Measurements from ENCODE around the gene CCDC7. TPM values are rescaled to one million over a fixed set of nuclear protein-coding genes. Genes with fewer than 3 reads are reported as not detected.

Gene CCDC7
- total RNA-seq, 1 donor from 2014 or later: 9.5 TPM

GRCh38 chr10:32426186-32426585, 19.8 kb upstream of the CCDC7 start:
- Mint-ChIP-seq H3K9me3 (ENCODE audit: low read depth) (no peaks in the 10 kb centered on the region), H3K4me3 (ENCODE audit: low read depth) (no peak overlapping the region), H3K36me3 (ENCODE audit: insufficient read depth) (no peaks in the 10 kb centered on the region), H3K27ac (no peak overlapping the region), H3K27me3 (no peaks in the 10 kb centered on the region), H3K4me1 (ENCODE audit: low read depth) (no peaks in the 10 kb centered on the region)
- DNase-seq (ENCODE audit: low spot score, unreplicated experiment): no peak
- TF ChIP-seq, protein P1, sequence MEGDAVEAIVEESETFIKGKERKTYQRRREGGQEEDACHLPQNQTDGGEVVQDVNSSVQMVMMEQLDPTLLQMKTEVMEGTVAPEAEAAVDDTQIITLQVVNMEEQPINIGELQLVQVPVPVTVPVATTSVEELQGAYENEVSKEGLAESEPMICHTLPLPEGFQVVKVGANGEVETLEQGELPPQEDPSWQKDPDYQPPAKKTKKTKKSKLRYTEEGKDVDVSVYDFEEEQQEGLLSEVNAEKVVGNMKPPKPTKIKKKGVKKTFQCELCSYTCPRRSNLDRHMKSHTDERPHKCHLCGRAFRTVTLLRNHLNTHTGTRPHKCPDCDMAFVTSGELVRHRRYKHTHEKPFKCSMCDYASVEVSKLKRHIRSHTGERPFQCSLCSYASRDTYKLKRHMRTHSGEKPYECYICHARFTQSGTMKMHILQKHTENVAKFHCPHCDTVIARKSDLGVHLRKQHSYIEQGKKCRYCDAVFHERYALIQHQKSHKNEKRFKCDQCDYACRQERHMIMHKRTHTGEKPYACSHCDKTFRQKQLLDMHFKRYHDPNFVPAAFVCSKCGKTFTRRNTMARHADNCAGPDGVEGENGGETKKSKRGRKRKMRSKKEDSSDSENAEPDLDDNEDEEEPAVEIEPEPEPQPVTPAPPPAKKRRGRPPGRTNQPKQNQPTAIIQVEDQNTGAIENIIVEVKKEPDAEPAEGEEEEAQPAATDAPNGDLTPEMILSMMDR (IDR thresholded peaks at IDR 0.05; ENCODE audit: unreplicated experiment): no peak

DNA sequence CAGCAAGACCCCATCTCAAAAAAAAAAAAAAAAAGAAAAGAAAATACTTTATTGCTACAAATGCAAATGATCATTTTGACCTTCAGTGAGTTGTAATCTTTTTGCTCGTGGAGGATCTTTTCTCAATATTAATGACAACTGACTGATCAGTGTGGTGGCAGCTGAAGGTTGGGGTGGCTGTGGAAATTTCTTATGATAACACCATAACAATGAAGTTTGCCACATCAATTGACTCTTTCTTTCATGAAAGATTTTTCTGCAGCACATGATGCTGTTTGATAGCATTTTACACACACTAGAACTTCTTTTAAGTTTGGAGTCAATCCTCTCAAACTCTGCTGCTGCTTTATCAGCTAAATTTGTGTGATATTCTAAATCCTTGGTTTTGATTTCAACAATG, 12.4 kb upstream of the CCDC7 start:
- Mint-ChIP-seq H3K4me1 (ENCODE audit: low read depth) (no peaks in the 10 kb centered on the region), H3K27ac (no peak overlapping the region), H3K9me3 (ENCODE audit: low read depth) (peaks cover 7% of the 10 kb centered on the region), H3K4me3 (ENCODE audit: low read depth) (no peak overlapping the region), H3K36me3 (ENCODE audit: insufficient read depth) (no peaks in the 10 kb centered on the region), H3K27me3 (peaks cover 15% of the 10 kb centered on the region)
- no peak for DNase-seq (ENCODE audit: low spot score, unreplicated experiment)
- TF ChIP-seq, protein P1 (IDR thresholded peaks at IDR 0.05; ENCODE audit: unreplicated experiment): no peak

- DNase-seq (ENCODE audit: low spot score, unreplicated experiment): no peak
- TF ChIP-seq, protein P1 (IDR thresholded peaks at IDR 0.05; ENCODE audit: unreplicated experiment): no peak
- Mint-ChIP-seq H3K36me3 (ENCODE audit: insufficient read depth) (no peaks in the 10 kb centered on the region), H3K4me1 (ENCODE audit: low read depth) (no peaks in the 10 kb centered on the region), H3K9me3 (ENCODE audit: low read depth) (peaks cover 7% of the 10 kb centered on the region), H3K27me3 (peaks cover 31% of the 10 kb centered on the region), H3K4me3 (ENCODE audit: low read depth) (no peak overlapping the region), H3K27ac (no peak overlapping the region)
Measured at GRCh38 chr10:32436215-32436614, 9.7 kb upstream of the CCDC7 start.

DNA sequence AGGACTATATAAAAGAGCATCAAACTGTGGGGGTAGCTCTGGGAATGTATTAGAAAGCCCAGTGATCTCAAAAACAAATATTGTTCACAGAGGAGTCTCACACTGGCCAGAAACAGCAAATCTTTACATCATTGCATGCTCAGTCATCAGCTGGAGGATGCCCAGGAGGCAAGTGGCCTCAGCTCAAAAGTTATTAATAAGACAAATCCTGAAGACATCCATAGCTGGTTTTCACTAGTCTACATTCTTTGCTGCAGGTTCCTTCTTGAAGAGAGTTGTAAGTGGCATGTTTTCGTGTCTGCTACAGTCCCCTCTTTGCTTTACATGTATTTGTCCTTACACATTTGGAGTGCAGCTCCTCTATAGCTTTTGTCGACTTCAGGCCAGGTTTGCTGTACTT, 8.6 kb upstream of the CCDC7 start:
- Mint-ChIP-seq H3K9me3 (ENCODE audit: low read depth) (peaks cover 7% of the 10 kb centered on the region), H3K4me1 (ENCODE audit: low read depth) (no peaks in the 10 kb centered on the region), H3K4me3 (ENCODE audit: low read depth) (no peak overlapping the region), H3K27ac (no peak overlapping the region), H3K27me3 (peaks cover 42% of the 10 kb centered on the region), H3K36me3 (ENCODE audit: insufficient read depth) (no peaks in the 10 kb centered on the region)
- TF ChIP-seq, protein P1 (IDR thresholded peaks at IDR 0.05; ENCODE audit: unreplicated experiment): no peak
- DNase-seq (ENCODE audit: low spot score, unreplicated experiment): no peak

GRCh38 chr10:32445036-32445435, 904 bp upstream of the CCDC7 start:
- Mint-ChIP-seq H3K4me1 (ENCODE audit: low read depth) (peaks cover 6% of the 10 kb centered on the region), H3K9me3 (ENCODE audit: low read depth) (no peaks in the 10 kb centered on the region), H3K4me3 (ENCODE audit: low read depth) (no peak overlapping the region), H3K27me3 (peaks cover 23% of the 10 kb centered on the region), H3K36me3 (ENCODE audit: insufficient read depth) (no peaks in the 10 kb centered on the region), H3K27ac (no peak overlapping the region)
- TF ChIP-seq, protein P1 (IDR thresholded peaks at IDR 0.05; ENCODE audit: unreplicated experiment): no peak
- DNase-seq (ENCODE audit: low spot score, unreplicated experiment): no peak
